Measurements from ENCODE around the gene TIAM1.

DNA sequence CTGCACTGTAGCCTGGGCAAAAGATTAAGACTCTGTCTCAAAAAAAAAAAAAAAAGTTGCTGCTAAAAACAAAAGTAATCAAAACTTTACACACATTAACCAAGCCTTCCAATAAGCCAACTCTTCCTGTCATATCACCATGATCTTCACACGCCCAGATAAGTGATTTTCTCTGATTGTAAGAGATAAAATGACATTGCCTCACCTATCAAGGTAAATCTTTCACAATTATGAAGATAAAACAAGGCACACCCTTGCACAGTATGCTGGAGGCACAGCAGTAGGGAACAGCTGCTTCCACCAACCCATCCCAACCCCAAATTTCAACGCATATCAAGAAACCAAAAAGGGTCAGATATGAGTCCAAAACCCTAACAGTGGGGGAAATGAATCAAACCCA lies 8.8 kb upstream of the TIAM1 start:
- TF ChIP-seq, protein P1, sequence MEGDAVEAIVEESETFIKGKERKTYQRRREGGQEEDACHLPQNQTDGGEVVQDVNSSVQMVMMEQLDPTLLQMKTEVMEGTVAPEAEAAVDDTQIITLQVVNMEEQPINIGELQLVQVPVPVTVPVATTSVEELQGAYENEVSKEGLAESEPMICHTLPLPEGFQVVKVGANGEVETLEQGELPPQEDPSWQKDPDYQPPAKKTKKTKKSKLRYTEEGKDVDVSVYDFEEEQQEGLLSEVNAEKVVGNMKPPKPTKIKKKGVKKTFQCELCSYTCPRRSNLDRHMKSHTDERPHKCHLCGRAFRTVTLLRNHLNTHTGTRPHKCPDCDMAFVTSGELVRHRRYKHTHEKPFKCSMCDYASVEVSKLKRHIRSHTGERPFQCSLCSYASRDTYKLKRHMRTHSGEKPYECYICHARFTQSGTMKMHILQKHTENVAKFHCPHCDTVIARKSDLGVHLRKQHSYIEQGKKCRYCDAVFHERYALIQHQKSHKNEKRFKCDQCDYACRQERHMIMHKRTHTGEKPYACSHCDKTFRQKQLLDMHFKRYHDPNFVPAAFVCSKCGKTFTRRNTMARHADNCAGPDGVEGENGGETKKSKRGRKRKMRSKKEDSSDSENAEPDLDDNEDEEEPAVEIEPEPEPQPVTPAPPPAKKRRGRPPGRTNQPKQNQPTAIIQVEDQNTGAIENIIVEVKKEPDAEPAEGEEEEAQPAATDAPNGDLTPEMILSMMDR (conservative IDR thresholded peaks at IDR 0.05), result no peak
- TF ChIP-seq ZFX (IDR thresholded peaks at IDR 0.05), result no peak
